Measurements from ENCODE around the gene LMNA.

DNA sequence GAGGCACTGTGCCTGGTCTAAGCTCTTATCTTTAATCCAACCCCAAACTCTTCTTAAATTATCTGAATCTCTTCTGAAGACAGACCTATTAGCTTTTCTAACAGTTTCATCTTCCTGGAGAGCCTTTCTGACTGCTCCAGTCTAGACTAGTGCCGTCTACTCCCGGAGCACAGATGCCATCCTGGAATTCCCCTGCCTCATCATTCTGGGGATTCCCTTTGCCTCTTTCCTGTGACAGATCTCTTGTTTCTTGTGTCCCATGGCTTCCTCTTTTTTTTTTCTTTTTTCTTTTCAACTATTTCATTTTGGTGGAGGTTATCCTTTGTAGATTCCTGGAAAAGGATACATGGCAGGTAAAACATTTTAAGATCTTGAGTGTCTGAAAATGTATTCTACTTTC lies 50.6 kb downstream of the LMNA start:
- no peak for TF ChIP-seq POLR2A (IDR thresholded peaks at IDR 0.05)
- TF ChIP-seq, protein P1, sequence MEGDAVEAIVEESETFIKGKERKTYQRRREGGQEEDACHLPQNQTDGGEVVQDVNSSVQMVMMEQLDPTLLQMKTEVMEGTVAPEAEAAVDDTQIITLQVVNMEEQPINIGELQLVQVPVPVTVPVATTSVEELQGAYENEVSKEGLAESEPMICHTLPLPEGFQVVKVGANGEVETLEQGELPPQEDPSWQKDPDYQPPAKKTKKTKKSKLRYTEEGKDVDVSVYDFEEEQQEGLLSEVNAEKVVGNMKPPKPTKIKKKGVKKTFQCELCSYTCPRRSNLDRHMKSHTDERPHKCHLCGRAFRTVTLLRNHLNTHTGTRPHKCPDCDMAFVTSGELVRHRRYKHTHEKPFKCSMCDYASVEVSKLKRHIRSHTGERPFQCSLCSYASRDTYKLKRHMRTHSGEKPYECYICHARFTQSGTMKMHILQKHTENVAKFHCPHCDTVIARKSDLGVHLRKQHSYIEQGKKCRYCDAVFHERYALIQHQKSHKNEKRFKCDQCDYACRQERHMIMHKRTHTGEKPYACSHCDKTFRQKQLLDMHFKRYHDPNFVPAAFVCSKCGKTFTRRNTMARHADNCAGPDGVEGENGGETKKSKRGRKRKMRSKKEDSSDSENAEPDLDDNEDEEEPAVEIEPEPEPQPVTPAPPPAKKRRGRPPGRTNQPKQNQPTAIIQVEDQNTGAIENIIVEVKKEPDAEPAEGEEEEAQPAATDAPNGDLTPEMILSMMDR (IDR thresholded peaks at IDR 0.05): no peak
